ENCODE results near the gene VSIG10L2.

GRCh38 chr11:125974284-125974683 is 28.4 kb downstream of the VSIG10L2 start:
- TF ChIP-seq POLR2A (IDR thresholded peaks at IDR 0.05) (no peak), CTCF (IDR thresholded peaks at IDR 0.05) (no peak)

Data from right lobe of liver (tissue), 4 donors.